ENCODE results near the gene RCE1.

The RCE1 gene

GRCh38 chr11:66879000-66879399 is 35.8 kb downstream of the RCE1 start (continued):
- no peak for TF ChIP-seq CSRNP3 (CRISPR knock-in tag; IDR thresholded peaks at IDR 0.05)
- no peak for TF ChIP-seq OSR1 (CRISPR knock-in tag; IDR thresholded peaks at IDR 0.05)
- no peak for TF ChIP-seq TOX (CRISPR knock-in tag; IDR thresholded peaks at IDR 0.05; ENCODE audit: borderline replicate concordance)
- TF ChIP-seq ESRRG (CRISPR knock-in tag; IDR thresholded peaks at IDR 0.05): no peak

- ATAC-seq: no peak
- TF ChIP-seq ZNF565 (CRISPR knock-in tag; conservative IDR thresholded peaks at IDR 0.05; ENCODE audit: low read depth): no peak
- no peak for TF ChIP-seq TSHZ2 (CRISPR knock-in tag; IDR thresholded peaks at IDR 0.05)
- TF ChIP-seq ESRRG (CRISPR knock-in tag; IDR thresholded peaks at IDR 0.05): no peak
Observed at GRCh38 chr11:66879583-66879982, 36.3 kb downstream of the RCE1 start.

GRCh38 chr11:66879999-66880398 is 36.8 kb downstream of the RCE1 start:
- ATAC-seq: no peak
- no peak for TF ChIP-seq ZNF565 (CRISPR knock-in tag; conservative IDR thresholded peaks at IDR 0.05; ENCODE audit: low read depth)
- no peak for TF ChIP-seq PATZ1 (CRISPR knock-in tag; IDR thresholded peaks at IDR 0.05; ENCODE audit: borderline replicate concordance)
- TF ChIP-seq ZFP30 (CRISPR knock-in tag; IDR thresholded peaks at IDR 0.05): no peak
- TF ChIP-seq ZFP3 (CRISPR knock-in tag; IDR thresholded peaks at IDR 0.05): no peak
- no peak for TF ChIP-seq GLIS3 (CRISPR knock-in tag; IDR thresholded peaks at IDR 0.05)
- no peak for TF ChIP-seq ESRRG (CRISPR knock-in tag; IDR thresholded peaks at IDR 0.05)
- no peak for TF ChIP-seq ISL1 (CRISPR knock-in tag; IDR thresholded peaks at IDR 0.05)
- TF ChIP-seq ZC3H10 (CRISPR knock-in tag; IDR thresholded peaks at IDR 0.05): no peak

GRCh38 chr11:66880496-66881450 is 37.5 kb downstream of the RCE1 start:
- ATAC-seq: no peak; the same call in 1 of the 3 replicates
- TF ChIP-seq CSDC2 (CRISPR knock-in tag; IDR thresholded peaks at IDR 0.05) (no peak), PPARA (CRISPR knock-in tag; IDR thresholded peaks at IDR 0.05; ENCODE audit: borderline replicate concordance) (no peak), TSHZ2 (CRISPR knock-in tag; IDR thresholded peaks at IDR 0.05) (no peak), CSRNP3 (CRISPR knock-in tag; IDR thresholded peaks at IDR 0.05) (no peak), PATZ1 (CRISPR knock-in tag; IDR thresholded peaks at IDR 0.05; ENCODE audit: borderline replicate concordance) (no peak), ISL1 (CRISPR knock-in tag; IDR thresholded peaks at IDR 0.05) (no peak), ZFP3 (CRISPR knock-in tag; IDR thresholded peaks at IDR 0.05) (no peak)

Measured in SK-N-SH treated with all-trans-retinoic acid at 6 μM for 48 hours (cell line).